PC-9 (cell line): ENCODE data around the gene APBA2. TPM values are rescaled to one million over a fixed set of nuclear protein-coding genes. Genes with fewer than 3 reads are reported as not detected.

ENCODE experiments used
- BruUV-seq: library from RNA; stranded (reverse); fragments of 400-500 nt; replicated peaks from 2 replicates; lab custom pipeline; 2021; lab: Mats Ljungman, UMichigan
- CTCF ChIA-PET: fragments of 300-600 bp; sonication (Branson Sonifier 250); formaldehyde crosslinking; loops from one replicate; lab custom pipeline; 2022; ENCODE audit warnings: antibody characterized with exemption; lab: Charles Lee
- POLR2A ChIA-PET: fragments of 300-600 bp; sonication (Branson Sonifier 250); formaldehyde crosslinking; loops from one replicate; lab custom pipeline; 2022; ENCODE audit warnings: antibody characterized with exemption; ENCODE audit not compliant: unreplicated experiment; lab: Charles Lee
- DNase-seq, 2 experiments: peaks; one replicate each; pipeline versions ENCODE4 v3.0.0 to v3.0.0-alpha.2; 2015 to 2022; ENCODE audit warnings: mixed read lengths in 1 of 2
- H2AFZ ChIP-seq: fragments of 200-600 bp; sonication (generic); 2 replicates; pipeline ENCODE4 v1.8.1; 2017; ENCODE audit warnings: antibody characterized with exemption
- H3F3A ChIP-seq: fragments of 200-600 bp; sonication (generic); 2 replicates; pipeline ENCODE4 v1.8.1; 2017; ENCODE audit warnings: antibody characterized with exemption, mild to moderate bottlenecking, low read depth; ENCODE audit not compliant: insufficient read depth
- H3K27ac ChIP-seq: fragments of 200-600 bp; sonication (generic); 2 replicates; pipeline ENCODE4 v1.6.1; 2016; ENCODE audit warnings: mixed run types
- H3K27me3 ChIP-seq: fragments of 200-600 bp; sonication (generic); 2 replicates; pipeline ENCODE4 v1.6.1; 2016; ENCODE audit warnings: low read depth, mixed run types; ENCODE audit not compliant: insufficient read depth
- H3K36me3 ChIP-seq: fragments of 200-600 bp; sonication (generic); 2 replicates; pipeline ENCODE4 v1.6.1; 2016; ENCODE audit warnings: low read depth, mixed run types
- H3K4me1 ChIP-seq: fragments of 200-600 bp; sonication (generic); replicated peaks from 2 replicates; pipeline ENCODE4 v1.6.1; 2016; ENCODE audit warnings: mixed run types; ENCODE audit not compliant: insufficient read depth
- H3K4me2 ChIP-seq: fragments of 200-600 bp; sonication (generic); 2 replicates; pipeline ENCODE4 v1.6.1; 2017; ENCODE audit warnings: mixed run types
- H3K4me3 ChIP-seq: fragments of 200-600 bp; sonication (generic); 2 replicates; pipeline ENCODE4 v1.6.1; 2016; ENCODE audit warnings: mixed run types
- H3K79me2 ChIP-seq: fragments of 200-600 bp; sonication (generic); 2 replicates; pipeline ENCODE4 v1.6.1; 2017; ENCODE audit warnings: low read depth, mixed run types
- H3K9me2 ChIP-seq: fragments of 200-600 bp; sonication (generic); 2 replicates; pipeline ENCODE4 v1.8.1; 2017; ENCODE audit warnings: mild to moderate bottlenecking; ENCODE audit not compliant: insufficient read depth
- H3K9me3 ChIP-seq: fragments of 200-600 bp; sonication (generic); 2 replicates; pipeline ENCODE4 v1.8.1; 2016; ENCODE audit warnings: low read depth; ENCODE audit not compliant: insufficient read depth
- H4K20me1 ChIP-seq: fragments of 200-600 bp; sonication (generic); 2 replicates; pipeline ENCODE4 v1.8.1; 2017; ENCODE audit not compliant: insufficient read depth
- EZH2 ChIP-seq: fragments of 200-600 bp; sonication (generic); IDR thresholded peaks from 2 replicates; pipeline ENCODE4 v1.8.0; 2017; ENCODE audit warnings: antibody characterized with exemption, low read depth
- intact Hi-C: fragments of 100-400 bp; cut with micrococcal nuclease; formaldehyde crosslinking; loops from one replicate; pipeline ENCODE4 v1.10.0; 2022; ENCODE audit not compliant: unreplicated experiment
- total RNA-seq: library from RNA; stranded (reverse); gene quantifications from 2 replicates; pipeline ENCODE4 v1.2.3, GENCODE V29; 2021
- TF ChIP-seq, protein P1 (sequence below): fragments of 200-600 bp; sonication (generic); conservative IDR thresholded peaks from 2 replicates; pipeline ENCODE4 v1.6.1; 2017; ENCODE audit warnings: mixed run types, antibody characterized with exemption, mild to moderate bottlenecking, moderate library complexity

The APBA2 gene
- total RNA-seq, 1 experiment from 2014 or later: not detected

DNA sequence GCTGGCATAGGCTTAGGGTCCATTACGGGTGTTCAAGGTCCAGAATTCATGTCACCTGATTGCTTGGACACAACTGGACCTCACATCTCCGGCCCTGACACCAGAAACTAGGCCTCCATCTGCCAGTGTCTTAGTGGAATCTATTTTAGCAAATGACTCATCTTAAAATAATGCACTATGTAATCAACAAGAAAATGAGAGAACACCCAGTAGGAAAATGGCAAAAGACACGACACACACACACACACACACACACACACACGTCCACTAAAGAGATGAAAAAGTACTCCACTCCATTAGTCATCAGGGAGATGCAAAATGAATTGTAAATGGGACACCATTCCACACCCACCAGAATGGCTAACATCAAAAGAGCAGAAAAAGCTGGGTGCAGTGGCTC lies 11.2 kb downstream of the APBA2 start:
- no peak overlapping the region for H3K27ac ChIP-seq
- POLR2A ChIA-PET: no interaction called here
- peaks cover 47% of the 10 kb centered on the region for H3K27me3 ChIP-seq
- H3K9me2 ChIP-seq: no peaks in the 10 kb centered on the region
- no TSS peak for BruUV-seq
- no peak for DNase-seq
- CTCF ChIA-PET: no interaction called here
- H3K4me3 ChIP-seq: no peak overlapping the region
- TF ChIP-seq, protein P1, sequence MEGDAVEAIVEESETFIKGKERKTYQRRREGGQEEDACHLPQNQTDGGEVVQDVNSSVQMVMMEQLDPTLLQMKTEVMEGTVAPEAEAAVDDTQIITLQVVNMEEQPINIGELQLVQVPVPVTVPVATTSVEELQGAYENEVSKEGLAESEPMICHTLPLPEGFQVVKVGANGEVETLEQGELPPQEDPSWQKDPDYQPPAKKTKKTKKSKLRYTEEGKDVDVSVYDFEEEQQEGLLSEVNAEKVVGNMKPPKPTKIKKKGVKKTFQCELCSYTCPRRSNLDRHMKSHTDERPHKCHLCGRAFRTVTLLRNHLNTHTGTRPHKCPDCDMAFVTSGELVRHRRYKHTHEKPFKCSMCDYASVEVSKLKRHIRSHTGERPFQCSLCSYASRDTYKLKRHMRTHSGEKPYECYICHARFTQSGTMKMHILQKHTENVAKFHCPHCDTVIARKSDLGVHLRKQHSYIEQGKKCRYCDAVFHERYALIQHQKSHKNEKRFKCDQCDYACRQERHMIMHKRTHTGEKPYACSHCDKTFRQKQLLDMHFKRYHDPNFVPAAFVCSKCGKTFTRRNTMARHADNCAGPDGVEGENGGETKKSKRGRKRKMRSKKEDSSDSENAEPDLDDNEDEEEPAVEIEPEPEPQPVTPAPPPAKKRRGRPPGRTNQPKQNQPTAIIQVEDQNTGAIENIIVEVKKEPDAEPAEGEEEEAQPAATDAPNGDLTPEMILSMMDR: no peak
- no peak for TF ChIP-seq EZH2
- no peaks in the 10 kb centered on the region for H3F3A ChIP-seq
- no peaks in the 10 kb centered on the region for H3K36me3 ChIP-seq
- H3K9me3 ChIP-seq: no peaks in the 10 kb centered on the region
- no peak overlapping the region for H3K4me2 ChIP-seq
- no peak overlapping the region for H2AFZ ChIP-seq
- no peaks in the 10 kb centered on the region for H3K79me2 ChIP-seq
- H3K4me1 ChIP-seq: no peaks in the 10 kb centered on the region
- intact Hi-C loops: no loop called here
- H4K20me1 ChIP-seq: no peaks in the 10 kb centered on the region

DNA sequence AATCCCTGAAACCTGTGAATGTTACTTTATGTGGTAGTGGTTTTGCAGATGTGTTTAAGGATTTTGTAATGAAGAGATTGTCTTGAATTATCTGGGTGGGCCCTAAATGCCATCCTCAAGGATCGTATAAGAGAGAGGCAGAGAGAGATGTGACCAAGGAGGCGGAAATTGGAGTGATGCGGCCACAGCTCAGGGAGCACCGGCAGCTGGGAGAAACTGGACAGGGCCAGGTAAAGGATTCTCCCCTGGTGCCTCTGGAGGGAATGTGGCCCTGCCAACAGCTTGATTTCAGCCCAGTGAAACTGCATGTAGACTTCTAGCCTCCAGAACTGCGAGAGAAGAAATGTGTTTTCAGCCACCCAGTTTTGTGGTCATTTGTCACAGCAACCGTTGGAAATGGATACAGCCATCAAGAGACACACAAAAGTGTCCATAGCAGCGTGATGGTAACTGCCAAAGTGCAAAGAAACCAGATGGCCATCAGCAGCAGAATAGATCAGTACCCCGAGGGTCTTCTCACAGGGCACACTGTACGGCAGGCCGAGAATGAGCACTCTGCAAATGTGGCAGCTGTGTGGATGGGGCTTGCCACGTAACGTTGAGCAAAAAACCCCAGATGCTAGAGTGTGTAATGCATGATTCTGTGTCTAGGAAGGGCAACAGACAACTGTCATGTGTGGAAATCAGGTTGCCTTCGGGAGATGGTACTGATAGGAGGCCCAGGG lies 12.2 kb downstream of the APBA2 start:
- CTCF ChIA-PET: no interaction called here
- Histone ChIP-seq H3K4me3 (no peak overlapping the region), H2AFZ (no peak overlapping the region), H3K27me3 (peaks cover 50% of the 10 kb centered on the region), H3K79me2 (no peaks in the 10 kb centered on the region), H3K4me1 (no peaks in the 10 kb centered on the region), H3K9me3 (no peaks in the 10 kb centered on the region), H3K9me2 (no peaks in the 10 kb centered on the region), H3K36me3 (no peaks in the 10 kb centered on the region), H3K4me2 (no peak overlapping the region), H3K27ac (no peak overlapping the region), H3F3A (no peaks in the 10 kb centered on the region), H4K20me1 (no peaks in the 10 kb centered on the region)
- TF ChIP-seq EZH2: no peak
- TF ChIP-seq, protein P1: no peak
- no peak for DNase-seq
- no TSS peak for BruUV-seq
- intact Hi-C loops: no loop called here
- POLR2A ChIA-PET: no interaction called here

DNA sequence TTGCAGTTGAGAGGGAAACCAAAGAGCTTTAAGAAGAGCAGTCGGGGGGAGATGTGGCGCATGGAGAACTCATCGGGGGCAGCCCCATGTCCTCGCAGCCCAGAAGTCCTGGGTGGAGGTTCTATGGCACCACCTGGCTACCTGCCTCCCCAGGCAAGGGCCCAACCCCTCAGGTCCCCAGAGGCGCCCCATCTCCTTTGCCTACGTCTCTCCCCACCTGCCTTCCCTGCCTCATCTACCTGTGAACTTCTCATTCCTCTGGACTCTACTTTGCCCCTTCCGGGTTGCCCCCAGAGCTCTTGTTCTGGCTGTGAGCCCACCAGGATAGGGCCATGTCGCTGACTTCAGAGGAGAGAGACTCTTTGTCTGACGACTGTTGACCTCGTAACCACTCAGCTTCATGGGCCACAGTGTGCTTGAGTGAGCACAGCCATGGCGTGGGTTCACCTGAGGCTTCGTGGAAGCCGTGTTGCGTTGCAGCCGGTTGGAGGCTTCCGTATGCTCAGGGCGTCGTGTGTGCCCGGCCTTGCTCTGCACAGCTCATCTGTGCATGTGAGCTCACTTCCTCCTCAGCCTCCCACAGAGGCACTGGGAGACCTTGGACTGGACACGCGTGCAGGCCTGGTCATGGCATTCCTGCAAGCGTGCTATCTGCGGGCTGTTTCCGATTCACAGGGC lies 13.4 kb downstream of the APBA2 start:
- no peak for DNase-seq
- peaks cover 52% of the 10 kb centered on the region for H3K27me3 ChIP-seq
- no peaks in the 10 kb centered on the region for H3K79me2 ChIP-seq
- H2AFZ ChIP-seq: no peak overlapping the region
- H3K4me1 ChIP-seq: no peaks in the 10 kb centered on the region
- no peaks in the 10 kb centered on the region for H3F3A ChIP-seq
- TF ChIP-seq EZH2: no peak
- TF ChIP-seq, protein P1: no peak
- no peak overlapping the region for H3K27ac ChIP-seq
- no peaks in the 10 kb centered on the region for H3K9me2 ChIP-seq
- BruUV-seq: no TSS peak
- H3K9me3 ChIP-seq: no peaks in the 10 kb centered on the region
- H4K20me1 ChIP-seq: no peaks in the 10 kb centered on the region
- POLR2A ChIA-PET: no interaction called here
- intact Hi-C loops: no loop called here
- H3K36me3 ChIP-seq: no peaks in the 10 kb centered on the region
- no peak overlapping the region for H3K4me2 ChIP-seq
- no peak overlapping the region for H3K4me3 ChIP-seq
- CTCF ChIA-PET: interaction anchor here (0.6 kb wide), 1 partner anchor 203 kb away, joined by 12 read pairs; no protein-coding TSS in a partner anchor
